GM12878 (cell line): Measurements from ENCODE around the gene DUS2. TPM values are rescaled to one million over a fixed set of nuclear protein-coding genes. Genes with fewer than 3 reads are reported as not detected.

ENCODE experiments used
- ATAC-seq: fragments of 200-7000 bp; cut with Tn5 transposase; 3 replicates; pipeline ENCODE4 v1.9.1; 2020; ENCODE audit warnings: mild to moderate bottlenecking, moderate library complexity
- BruUV-seq: library from RNA; stranded (reverse); fragments of 400-500 nt; replicated peaks from 2 replicates; lab custom pipeline; 2021; lab: Mats Ljungman, UMichigan
- CTCF ChIA-PET: fragments of 300-600 bp; sonication (Branson Sonifier 250); formaldehyde crosslinking; extraction: SDS; loops from one replicate; lab custom pipeline; 2021; ENCODE audit warnings: inconsistent platforms; lab: Yijun Ruan, JAX
- POLR2A ChIA-PET: fragments of 350-600 bp; formaldehyde crosslinking; extraction: SDS; loops from one replicate; lab custom pipeline; 2021; ENCODE audit warnings: inconsistent platforms; lab: Charles Lee
- RAD21 ChIA-PET: fragments of 300-600 bp; sonication (Branson Sonifier 250); formaldehyde crosslinking; loops from one replicate; lab custom pipeline; 2023; ENCODE audit warnings: antibody characterized with exemption; ENCODE audit not compliant: unreplicated experiment; lab: Charles Lee
- SMC1A ChIA-PET: fragments of 300-600 bp; sonication (Branson Sonifier 250); formaldehyde crosslinking; loops from one replicate; lab custom pipeline; 2023; ENCODE audit not compliant: unreplicated experiment, uncharacterized antibody; lab: Charles Lee
- DNase-seq: peaks from one replicate; pipeline ENCODE4 v3.0.0-alpha.2; 2011; ENCODE audit warnings: low read depth, low spot score
- FAIRE-seq: peaks from 3 replicates; lab custom pipeline; 2011; peaks lifted over from hg19 to GRCh38; lab: Jason Lieb, UNC
- H2AFZ ChIP-seq: 2 replicates; pipeline ENCODE4 v1.6.0; 2011; ENCODE audit warnings: low read depth, low read length, control low read depth; ENCODE audit not compliant: control insufficient read depth
- H3K27ac ChIP-seq: 2 replicates; pipeline ENCODE4 v1.5.1; 2011; ENCODE audit warnings: control low read depth; ENCODE audit not compliant: control insufficient read depth, insufficient read depth
- H3K27me3 ChIP-seq, 2 experiments: replicated peaks in 1 of 2; 2 replicates each; pipeline versions ENCODE4 v1.6.0 to v1.6.1; 2011; ENCODE audit warnings: low read length in 1 of 2; ENCODE audit not compliant: control insufficient read depth in 2 of 2, insufficient read depth in 2 of 2
- H3K36me3 ChIP-seq, 2 experiments: 2 replicates each; pipeline ENCODE4 v1.5.1; 2011; ENCODE audit warnings: low read length in 1 of 2; ENCODE audit not compliant: control insufficient read depth in 2 of 2, insufficient read depth in 2 of 2
- H3K4me1 ChIP-seq: 2 replicates; pipeline ENCODE4 v1.6.1; 2011; ENCODE audit warnings: mild to moderate bottlenecking, low read length, moderate library complexity, mixed read lengths; ENCODE audit not compliant: control insufficient read depth, insufficient read depth
- H3K4me2 ChIP-seq: 2 replicates; pipeline ENCODE4 v1.6.0; 2011; ENCODE audit warnings: control low read depth; ENCODE audit not compliant: control insufficient read depth, insufficient read depth
- H3K4me3 ChIP-seq: fragments of 200-600 bp; sonication (generic); 2 replicates; pipeline ENCODE4 v1.5.1; 2016
- H3K79me2 ChIP-seq: 2 replicates; pipeline ENCODE4 v1.6.0; 2011; ENCODE audit warnings: low read length; ENCODE audit not compliant: control insufficient read depth, insufficient read depth
- H3K9ac ChIP-seq: 2 replicates; pipeline ENCODE4 v1.8.0; 2011; ENCODE audit warnings: low read length, control low read depth, mixed read lengths; ENCODE audit not compliant: control insufficient read depth, insufficient read depth
- H3K9me3 ChIP-seq: replicated peaks from 3 replicates; pipeline ENCODE4 v1.5.1; 2011; ENCODE audit warnings: mild to moderate bottlenecking, low read length; ENCODE audit not compliant: control insufficient read depth, insufficient read depth
- H4K20me1 ChIP-seq: 2 replicates; pipeline ENCODE4 v1.6.0; 2011; ENCODE audit not compliant: control insufficient read depth, insufficient read depth
- HDGF ChIP-seq: fragments of 450-650 bp; IDR thresholded peaks from 2 replicates; pipeline ENCODE4 v1.6.1; 2016; ENCODE audit warnings: antibody characterized with exemption
- MEF2A ChIP-seq: IDR thresholded peaks from 2 replicates; pipeline ENCODE4 v1.6.1; 2011; ENCODE audit warnings: low read depth, mild to moderate bottlenecking, low read length, moderate library complexity; ENCODE audit not compliant: insufficient read depth
- NFXL1 ChIP-seq: fragments of 450-650 bp; IDR thresholded peaks from 2 replicates; pipeline ENCODE4 v1.6.1; 2017; ENCODE audit warnings: antibody characterized with exemption, mild to moderate bottlenecking, borderline replicate concordance
- NFYA ChIP-seq: IDR thresholded peaks from 2 replicates; pipeline ENCODE4 v1.6.1; 2011; ENCODE audit warnings: low read depth, mild to moderate bottlenecking, low read length, improper control_type of control experiment, borderline replicate concordance
- NR2C1 ChIP-seq: fragments of 450-650 bp; IDR thresholded peaks from 2 replicates; pipeline ENCODE4 v1.6.1; 2017; ENCODE audit warnings: antibody characterized with exemption, mild to moderate bottlenecking, moderate library complexity
- PKNOX1 ChIP-seq: fragments of 450-650 bp; IDR thresholded peaks from 2 replicates; pipeline ENCODE4 v1.6.1; 2016; ENCODE audit warnings: mild to moderate bottlenecking
- PRDM15 ChIP-seq: fragments of 450-650 bp; formaldehyde crosslinking; IDR thresholded peaks from 2 replicates; pipeline ENCODE4 v1.4.0; 2020; ENCODE audit warnings: mild to moderate bottlenecking, moderate library complexity
- RCOR1 ChIP-seq: conservative IDR thresholded peaks from 2 replicates; pipeline ENCODE4 v1.6.1; 2012; ENCODE audit warnings: low read depth, low read length, improper control_type of control experiment
- SRF ChIP-seq, 2 experiments: IDR thresholded peaks; 2 replicates each; pipeline ENCODE4 v1.6.1; 2011; ENCODE audit warnings: low read depth in 2 of 2, low read length in 2 of 2, mild to moderate bottlenecking in 1 of 2, moderate library complexity in 1 of 2
- WGBS: methylation state at CpG from one replicate; pipeline ENCODE4 v1.1.6; 2016; ENCODE audit warnings: low lambda C conversion rate; ENCODE audit not compliant: insufficient replicate concordance, insufficient coverage; ENCODE audit errors: missing lambda C conversion rate; 5-methylcytosine and 5-hydroxymethylcytosine counted together
- in situ Hi-C: fragments of 300-500 bp; cut with MboI; formaldehyde crosslinking; loops from 9 replicates; pipeline ENCODE4 v1.14.3; 2018; ENCODE audit warnings: mixed read lengths
- intact Hi-C: fragments of 100-400 bp; cut with micrococcal nuclease; formaldehyde crosslinking; loops from one replicate; pipeline ENCODE4 v1.14.2; 2022; ENCODE audit not compliant: unreplicated experiment
- polyA plus RNA-seq, 11 experiments: library from polyadenylated mRNA; depleted of rRNA in 4 of 11; unstranded in 6 of 11; stranded (reverse) in 5 of 11; fragments of >200 nt; fragmentation: Nextera tagmentation in 4 of 11; fragmentation: Illumina TruSeq in 1 of 11; extraction: Ambion mirVana in 4 of 11; extraction: Trizol in 1 of 11; gene quantifications; 1 replicate in 1 of 11; 2 replicates in 10 of 11; pipeline versions ENCODE4 v1.2.1 to v1.2.3, GENCODE V29; 2011 to 2016; ENCODE audit warnings: inconsistent platforms in 2 of 11, missing spikeins in 2 of 11, low read depth in 1 of 11
- total RNA-seq, 4 experiments: library from RNA; depleted of rRNA in 3 of 4; stranded (reverse); fragments of >200 nt in 3 of 4; fragmentation: Illumina TruSeq in 1 of 4; extraction: Trizol in 1 of 4; gene quantifications; 2 replicates each; pipeline versions ENCODE4 v1.2.1 to v1.2.3, GENCODE V29; 2013 to 2021
- TF ChIP-seq, protein P1 (sequence below): fragments of 450-650 bp; formaldehyde crosslinking; IDR thresholded peaks from 2 replicates; pipeline ENCODE4 v1.5.0; 2022; ENCODE audit warnings: mild to moderate bottlenecking, missing genetic modification characterization

Gene DUS2
- total and polyA plus RNA-seq, 10 of the 15 experiments (the other 5 are each of a cell fraction or from before 2014, with no cell fraction given), result 4.8 to 32.3 (median 25.5) TPM

DNA sequence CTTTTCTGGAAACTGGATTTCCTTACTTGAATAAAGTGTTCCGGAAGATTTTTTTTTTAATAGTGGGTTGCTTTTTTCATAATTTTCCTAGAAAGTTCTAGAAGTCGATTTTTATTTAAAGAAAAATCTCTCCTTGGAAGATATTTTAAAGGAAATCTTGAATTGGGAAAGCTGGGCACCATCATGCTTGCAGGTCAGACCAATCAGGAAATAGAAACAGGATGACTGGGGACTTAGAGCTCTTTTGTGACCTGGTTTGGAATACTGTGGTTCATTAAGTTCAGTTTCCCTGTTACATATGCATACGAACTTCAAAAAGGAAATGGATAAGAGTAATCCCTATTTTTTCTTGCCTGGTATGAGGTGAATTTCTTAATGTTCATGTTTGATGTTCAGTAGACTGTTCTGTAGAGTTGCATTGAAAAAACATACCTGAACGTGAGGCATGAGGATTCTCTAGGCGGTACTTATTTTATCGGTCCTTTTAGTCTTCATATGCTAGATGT is 63.3 kb downstream of the DUS2 start:
- ATAC-seq (no peak), DNase-seq (no peak), FAIRE-seq (no peak)
- Histone ChIP-seq H3K4me1 (peaks cover 21% of the 10 kb centered on the region), H3K27me3 (no peaks in the 10 kb centered on the region), H3K4me3 (peak overlapping the region; percentile 88), H3K27ac (peak overlapping the region; percentile 67; the same call in 1 of the 2 replicates), H4K20me1 (no peaks in the 10 kb centered on the region), H3K79me2 (peaks cover 56% of the 10 kb centered on the region), H2AFZ (no peak overlapping the region), H3K9me3 (no peaks in the 10 kb centered on the region), H3K9ac (peak overlapping the region; percentile 67), H3K36me3 (peaks cover 0 to under 1% of the 10 kb centered on the region in 2 experiments; a peak in 1 of 4 replicates), H3K4me2 (peak overlapping the region; percentile 87; the same call in 1 of the 2 replicates)
- RAD21 ChIA-PET, result interaction anchor here (0.6 to 5.3 kb wide), 4 partner anchors 14 to 150 kb away, joined by 3 to 105 read pairs (median 10); no protein-coding TSS in a partner anchor
- TF ChIP-seq NFYA (no peak), RCOR1 (no peak), SRF (IDR thresholded peaks at IDR 0.05; ENCODE audit: low read depth in 2 of 2, low read length in 2 of 2) (no peak), PRDM15 (CRISPR knock-in tag) (no peak), MEF2A (no peak), NR2C1 (no peak), NFXL1 (no peak), PKNOX1 (no peak), HDGF (no peak)
- TF ChIP-seq, protein P1, sequence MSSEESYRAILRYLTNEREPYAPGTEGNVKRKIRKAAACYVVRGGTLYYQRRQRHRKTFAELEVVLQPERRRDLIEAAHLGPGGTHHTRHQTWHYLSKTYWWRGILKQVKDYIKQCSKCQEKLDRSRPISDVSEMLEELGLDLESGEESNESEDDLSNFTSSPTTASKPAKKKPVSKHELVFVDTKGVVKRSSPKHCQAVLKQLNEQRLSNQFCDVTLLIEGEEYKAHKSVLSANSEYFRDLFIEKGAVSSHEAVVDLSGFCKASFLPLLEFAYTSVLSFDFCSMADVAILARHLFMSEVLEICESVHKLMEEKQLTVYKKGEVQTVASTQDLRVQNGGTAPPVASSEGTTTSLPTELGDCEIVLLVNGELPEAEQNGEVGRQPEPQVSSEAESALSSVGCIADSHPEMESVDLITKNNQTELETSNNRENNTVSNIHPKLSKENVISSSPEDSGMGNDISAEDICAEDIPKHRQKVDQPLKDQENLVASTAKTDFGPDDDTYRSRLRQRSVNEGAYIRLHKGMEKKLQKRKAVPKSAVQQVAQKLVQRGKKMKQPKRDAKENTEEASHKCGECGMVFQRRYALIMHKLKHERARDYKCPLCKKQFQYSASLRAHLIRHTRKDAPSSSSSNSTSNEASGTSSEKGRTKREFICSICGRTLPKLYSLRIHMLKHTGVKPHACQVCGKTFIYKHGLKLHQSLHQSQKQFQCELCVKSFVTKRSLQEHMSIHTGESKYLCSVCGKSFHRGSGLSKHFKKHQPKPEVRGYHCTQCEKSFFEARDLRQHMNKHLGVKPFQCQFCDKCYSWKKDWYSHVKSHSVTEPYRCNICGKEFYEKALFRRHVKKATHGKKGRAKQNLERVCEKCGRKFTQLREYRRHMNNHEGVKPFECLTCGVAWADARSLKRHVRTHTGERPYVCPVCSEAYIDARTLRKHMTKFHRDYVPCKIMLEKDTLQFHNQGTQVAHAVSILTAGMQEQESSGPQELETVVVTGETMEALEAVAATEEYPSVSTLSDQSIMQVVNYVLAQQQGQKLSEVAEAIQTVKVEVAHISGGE, result no peak
- BruUV-seq, result TSS peak; percentile 54
- SMC1A ChIA-PET, result interaction anchor here (0.7 to 6.6 kb wide), 7 partner anchors 11 to 270 kb away, joined by 3 to 67 read pairs (median 8); no protein-coding TSS in a partner anchor
- in situ Hi-C loops (no loop called here), intact Hi-C loops (loop anchor here (5.0 kb wide), 1 partner anchor 41 kb away; no protein-coding TSS in a partner anchor)
- POLR2A ChIA-PET, result interaction anchor here (0.6 to 6.1 kb wide), 7 partner anchors 11 to 178 kb away, joined by 3 to 135 read pairs (median 4); no protein-coding TSS in a partner anchor
- under 1% methylated on average over 6 of the region's 6 CpGs for WGBS
- CTCF ChIA-PET, result interaction anchor here (1.0 to 8.8 kb wide), 5 partner anchors 10 to 143 kb away, joined by 3 to 109 read pairs (median 4); no protein-coding TSS in a partner anchor
